SU-DHL-6 (cell line): ENCODE results near the gene SCN11A.

ENCODE experiments used
- H2AFZ ChIP-seq: fragments of 200-600 bp; sonication (generic); 2 replicates; pipeline ENCODE4 v1.6.1; 2014; ENCODE audit warnings: low read depth, mild to moderate bottlenecking, moderate library complexity, mixed read lengths, antibody characterized with exemption, low read length; ENCODE audit not compliant: severe bottlenecking
- H3F3A ChIP-seq: fragments of 200-600 bp; shearing (Covaris generic); 2 replicates; pipeline ENCODE4 v1.6.0; 2016; ENCODE audit warnings: antibody characterized with exemption, mild to moderate bottlenecking; ENCODE audit not compliant: insufficient read depth
- H3K27ac ChIP-seq: fragments of 200-600 bp; sonication (generic); 2 replicates; pipeline ENCODE4 v1.5.1; 2016; ENCODE audit warnings: low read depth, mild to moderate bottlenecking, low read length, moderate library complexity, mixed read lengths
- H3K27me3 ChIP-seq: fragments of 200-600 bp; sonication (generic), shearing (Covaris generic); 2 replicates; pipeline ENCODE4 v1.6.0; 2014; ENCODE audit warnings: mild to moderate bottlenecking, low read length
- H3K36me3 ChIP-seq: fragments of 200-600 bp; sonication (generic); 2 replicates; pipeline ENCODE4 v1.6.1; 2014; ENCODE audit warnings: mild to moderate bottlenecking, low read length, mixed read lengths
- H3K4me2 ChIP-seq: fragments of 300-600, 200-600 bp; shearing (Covaris generic), sonication (generic); 2 replicates; pipeline ENCODE4 v1.6.0; 2014; ENCODE audit warnings: low read length, low read depth, mild to moderate bottlenecking; ENCODE audit not compliant: poor library complexity, severe bottlenecking
- H3K4me3 ChIP-seq: fragments of 200-600 bp; sonication (generic); 2 replicates; pipeline ENCODE4 v1.5.1; 2014; ENCODE audit warnings: antibody characterized with exemption, low read length, mild to moderate bottlenecking, mixed read lengths; ENCODE audit not compliant: insufficient read depth, poor library complexity, severe bottlenecking
- H3K79me2 ChIP-seq: fragments of 200-600 bp; sonication (generic); 2 replicates; pipeline ENCODE4 v1.6.1; 2014; ENCODE audit warnings: mild to moderate bottlenecking, low read length, moderate library complexity; ENCODE audit not compliant: insufficient read depth
- H3K9ac ChIP-seq: fragments of 200-600 bp; sonication (generic); 2 replicates; pipeline ENCODE4 v1.7.0; 2014; ENCODE audit warnings: mild to moderate bottlenecking, low read length
- H3K9me2 ChIP-seq: fragments of 200-600 bp; sonication (generic); replicated peaks from 2 replicates; pipeline ENCODE4 v1.6.1; 2014; ENCODE audit warnings: low read length; ENCODE audit not compliant: insufficient read depth
- H3K9me3 ChIP-seq: fragments of 200-600 bp; sonication (generic); 2 replicates; pipeline ENCODE4 v1.6.1; 2014; ENCODE audit warnings: low read length, mixed read lengths; ENCODE audit not compliant: insufficient read depth
- H4K20me1 ChIP-seq: fragments of 200-600 bp; sonication (generic); 2 replicates; pipeline ENCODE4 v1.6.1; 2014; ENCODE audit warnings: low read depth, mild to moderate bottlenecking, antibody characterized with exemption, low read length, moderate library complexity, mixed read lengths
- EZH2phosphoT487 ChIP-seq: fragments of 200-600 bp; sonication (generic), shearing (Covaris generic); conservative IDR thresholded peaks from 2 replicates; pipeline ENCODE4 v1.6.1; 2018; ENCODE audit warnings: mild to moderate bottlenecking, antibody characterized with exemption, low read length, moderate library complexity, mixed read lengths
- TF ChIP-seq, protein P1 (sequence below): fragments of 200-600 bp; sonication (generic); IDR thresholded peaks from one replicate; pipeline ENCODE4 v1.5.1; 2017; ENCODE audit warnings: antibody characterized with exemption, mild to moderate bottlenecking, low read length, moderate library complexity; ENCODE audit not compliant: insufficient read depth, poor library complexity, severe bottlenecking

Gene SCN11A

DNA sequence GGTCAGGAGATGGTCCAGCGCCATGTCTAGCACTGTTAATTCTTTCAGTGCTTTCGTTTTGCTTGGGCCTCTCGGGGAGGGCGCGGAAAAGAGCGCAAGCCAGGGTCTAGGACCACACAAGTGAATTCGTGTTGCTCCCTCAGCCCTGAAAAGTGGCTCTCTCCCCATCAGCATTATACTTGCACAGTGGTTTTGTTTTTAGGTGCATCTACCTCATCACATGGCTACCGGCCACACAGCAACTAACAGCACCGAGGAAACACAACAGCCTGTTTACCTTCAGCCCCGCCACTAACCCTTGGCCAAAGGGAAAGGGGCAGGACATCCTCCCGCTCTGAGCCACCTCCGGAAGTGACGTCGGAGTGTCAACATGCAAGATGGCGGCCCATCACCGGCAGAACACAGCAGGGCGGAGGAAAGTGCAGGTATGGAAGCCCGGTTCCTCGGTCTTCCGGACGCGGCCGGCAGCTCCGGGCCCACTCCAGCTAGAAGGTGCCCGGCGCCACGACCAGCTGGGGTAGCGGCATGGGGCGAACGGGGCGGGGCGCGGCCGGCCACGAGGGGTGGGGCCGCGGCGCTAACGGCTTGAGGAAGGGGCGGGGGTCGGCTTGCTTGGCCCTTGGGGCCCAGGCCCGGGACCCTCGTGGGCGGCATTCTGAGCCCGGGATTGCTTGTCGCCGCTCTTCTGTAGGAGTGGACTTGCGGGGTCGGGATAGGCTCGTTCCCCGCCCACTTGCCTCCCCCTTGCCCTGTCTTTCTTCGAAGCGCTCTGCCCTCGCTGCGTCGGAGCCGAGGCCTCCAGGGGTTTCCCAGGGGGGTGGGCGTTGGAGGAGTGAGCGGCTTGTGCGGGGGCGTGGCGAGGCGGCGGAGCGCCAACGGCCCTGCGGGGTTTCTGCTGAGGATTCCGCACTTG is at the start of gene SCN11A, which contains the start of gene WDR48:
SCN11A (minus strand) TSS at position 296 of the 913 bp plus-strand sequence. CDS start 101,582 bp downstream, outside the sequence.
WDR48 (plus strand) TSS at position 368 of the 913 bp plus-strand sequence; CDS start at position 378, 10 bp downstream.
- Histone ChIP-seq H3F3A (no peaks in the 10 kb centered on the region), H3K27me3 (no peaks in the 10 kb centered on the region)

DNA sequence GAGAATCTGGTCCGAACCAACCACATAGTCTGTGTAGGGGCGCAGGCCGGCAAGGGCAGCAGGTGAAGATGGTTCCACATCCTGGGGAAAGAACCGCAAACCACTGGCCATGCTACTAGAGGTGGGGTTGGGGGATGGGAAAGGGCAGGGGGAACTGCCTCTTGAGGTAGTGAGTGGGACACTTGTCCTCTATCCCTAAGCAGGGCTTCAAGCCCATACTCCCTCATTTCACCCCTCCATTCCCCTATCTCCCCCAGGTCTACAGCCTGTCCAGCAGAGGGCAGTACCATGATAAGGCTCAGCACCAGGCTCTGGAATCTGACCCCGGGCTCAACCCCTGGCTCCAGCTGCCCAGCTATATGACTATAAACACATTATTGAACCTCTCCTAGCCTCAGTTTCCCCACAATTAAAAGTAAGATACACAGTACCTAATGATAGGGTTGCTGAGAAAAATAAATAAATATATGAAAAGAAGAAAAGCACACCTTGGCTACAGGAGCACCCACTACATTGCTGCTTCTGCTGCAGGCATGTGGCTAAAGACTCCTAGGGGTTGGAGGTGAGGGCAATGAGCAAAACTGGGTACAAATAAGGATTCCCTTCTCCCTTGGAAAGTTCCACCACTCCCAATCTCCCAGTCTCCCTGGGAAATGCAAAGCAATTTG is 49.4 kb upstream of the SCN11A start:
- Histone ChIP-seq H3K27me3 (no peaks in the 10 kb centered on the region), H4K20me1 (no peaks in the 10 kb centered on the region), H3K9me3 (no peaks in the 10 kb centered on the region), H2AFZ (no peak overlapping the region), H3F3A (no peaks in the 10 kb centered on the region), H3K4me3 (no peak overlapping the region), H3K9ac (no peak overlapping the region), H3K36me3 (no peaks in the 10 kb centered on the region), H3K27ac (no peak overlapping the region), H3K79me2 (no peaks in the 10 kb centered on the region), H3K9me2 (no peaks in the 10 kb centered on the region), H3K4me2 (no peak overlapping the region)
- no peak for TF ChIP-seq EZH2phosphoT487
- TF ChIP-seq, protein P1, sequence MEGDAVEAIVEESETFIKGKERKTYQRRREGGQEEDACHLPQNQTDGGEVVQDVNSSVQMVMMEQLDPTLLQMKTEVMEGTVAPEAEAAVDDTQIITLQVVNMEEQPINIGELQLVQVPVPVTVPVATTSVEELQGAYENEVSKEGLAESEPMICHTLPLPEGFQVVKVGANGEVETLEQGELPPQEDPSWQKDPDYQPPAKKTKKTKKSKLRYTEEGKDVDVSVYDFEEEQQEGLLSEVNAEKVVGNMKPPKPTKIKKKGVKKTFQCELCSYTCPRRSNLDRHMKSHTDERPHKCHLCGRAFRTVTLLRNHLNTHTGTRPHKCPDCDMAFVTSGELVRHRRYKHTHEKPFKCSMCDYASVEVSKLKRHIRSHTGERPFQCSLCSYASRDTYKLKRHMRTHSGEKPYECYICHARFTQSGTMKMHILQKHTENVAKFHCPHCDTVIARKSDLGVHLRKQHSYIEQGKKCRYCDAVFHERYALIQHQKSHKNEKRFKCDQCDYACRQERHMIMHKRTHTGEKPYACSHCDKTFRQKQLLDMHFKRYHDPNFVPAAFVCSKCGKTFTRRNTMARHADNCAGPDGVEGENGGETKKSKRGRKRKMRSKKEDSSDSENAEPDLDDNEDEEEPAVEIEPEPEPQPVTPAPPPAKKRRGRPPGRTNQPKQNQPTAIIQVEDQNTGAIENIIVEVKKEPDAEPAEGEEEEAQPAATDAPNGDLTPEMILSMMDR, result peak; percentile 88

More for the DNA sequence above, at the start of gene SCN11A, which contains the start of gene WDR48:
- Histone ChIP-seq H3K79me2 (0 out of 2 replicates have a peak, but pooled peaks cover under 1% of the 10 kb centered on the region), H3K4me2 (peak within 1 kb of the TSS; percentile 67), H3K9me2 (no peaks in the 10 kb centered on the region), H3K4me3 (peak within 1 kb of the TSS; percentile 75), H3K36me3 (no peaks in the 10 kb centered on the region), H3K27ac (no peak within 1 kb of the TSS), H3K9ac (peak within 1 kb of the TSS; percentile 62), H4K20me1 (no peaks in the 10 kb centered on the region), H3K9me3 (no peaks in the 10 kb centered on the region), H2AFZ (peak within 1 kb of the TSS; percentile 86)
- TF ChIP-seq, protein P1, result no peak
- no peak for TF ChIP-seq EZH2phosphoT487

DNA sequence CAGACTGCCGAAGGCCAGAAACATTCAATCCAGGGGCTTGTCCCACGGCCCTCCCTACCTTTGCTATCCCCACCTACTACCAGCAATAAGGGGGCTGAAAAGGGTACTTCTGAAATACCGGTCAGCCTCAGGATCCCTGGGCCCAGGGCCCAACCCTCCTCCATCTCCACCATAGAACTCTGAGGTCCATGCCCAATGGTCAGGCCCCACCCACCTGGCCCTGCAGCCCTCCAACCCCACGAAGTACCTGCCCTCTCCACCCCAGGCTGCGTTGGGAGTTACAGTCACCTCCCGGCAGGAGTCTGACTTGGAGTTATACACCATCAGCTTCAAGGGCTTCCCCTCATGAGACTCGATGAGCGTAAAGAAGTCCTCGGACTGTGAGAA is 48.7 kb upstream of the SCN11A start:
- no peaks in the 10 kb centered on the region for H3F3A ChIP-seq
- H3K4me3 ChIP-seq, result no peak overlapping the region
- TF ChIP-seq, protein P1, result no peak
- TF ChIP-seq EZH2phosphoT487, result no peak
- no peaks in the 10 kb centered on the region for H3K36me3 ChIP-seq
- no peak overlapping the region for H3K9ac ChIP-seq
- H3K9me3 ChIP-seq, result no peaks in the 10 kb centered on the region
- H3K4me2 ChIP-seq, result no peak overlapping the region
- H2AFZ ChIP-seq, result no peak overlapping the region
- no peak overlapping the region for H3K27ac ChIP-seq
- H4K20me1 ChIP-seq, result no peaks in the 10 kb centered on the region
- H3K9me2 ChIP-seq, result no peaks in the 10 kb centered on the region
- no peaks in the 10 kb centered on the region for H3K79me2 ChIP-seq
- H3K27me3 ChIP-seq, result no peaks in the 10 kb centered on the region
